HEK293T (cell line): ENCODE data around the gene MED15.

Experiments
- ARNT ChIP-seq: fragments of 450-650 bp; IDR thresholded peaks from 2 replicates; pipeline ENCODE4 v1.6.1; 2017; ENCODE audit warnings: mild to moderate bottlenecking
- BHLHE40 ChIP-seq: fragments of 450-650 bp; IDR thresholded peaks from 2 replicates; pipeline ENCODE4 v1.6.1; 2016; ENCODE audit warnings: mild to moderate bottlenecking, moderate library complexity, borderline replicate concordance
- CTBP1 ChIP-seq: fragments of 450-650 bp; IDR thresholded peaks from 2 replicates; pipeline ENCODE4 v1.6.1; 2016; ENCODE audit warnings: borderline replicate concordance
- ELF4 ChIP-seq: fragments of 450-650 bp; IDR thresholded peaks from 2 replicates; pipeline ENCODE4 v1.6.1; 2017; ENCODE audit warnings: antibody characterized with exemption
- FOXA1 ChIP-seq: fragments of 450-650 bp; IDR thresholded peaks from 2 replicates; pipeline ENCODE4 v1.6.1; 2016; ENCODE audit warnings: mild to moderate bottlenecking
- FOXK2 ChIP-seq: fragments of 450-650 bp; IDR thresholded peaks from 2 replicates; pipeline ENCODE4 v1.6.1; 2016; ENCODE audit warnings: mild to moderate bottlenecking
- FOXM1 ChIP-seq: fragments of 450-650 bp; IDR thresholded peaks from 2 replicates; pipeline ENCODE4 v1.6.1; 2017; ENCODE audit warnings: mild to moderate bottlenecking, borderline replicate concordance
- L3MBTL2 ChIP-seq: fragments of 450-650 bp; conservative IDR thresholded peaks from 2 replicates; pipeline ENCODE4 v1.6.1; 2016; ENCODE audit warnings: mild to moderate bottlenecking
- LEF1 ChIP-seq: fragments of 450-650 bp; IDR thresholded peaks from 2 replicates; pipeline ENCODE4 v1.6.1; 2017; ENCODE audit warnings: mild to moderate bottlenecking, borderline replicate concordance
- NFRKB ChIP-seq: fragments of 450-650 bp; IDR thresholded peaks from 2 replicates; pipeline ENCODE4 v1.6.1; 2016; ENCODE audit warnings: mild to moderate bottlenecking, moderate library complexity
- PKNOX1 ChIP-seq: fragments of 450-650 bp; IDR thresholded peaks from 2 replicates; pipeline ENCODE4 v1.6.1; 2016
- SP1 ChIP-seq: fragments of 450-650 bp; IDR thresholded peaks from 2 replicates; pipeline ENCODE4 v1.6.1; 2017
- SUZ12 ChIP-seq: fragments of 450-650 bp; IDR thresholded peaks from 2 replicates; pipeline ENCODE4 v1.6.1; 2016; ENCODE audit warnings: mild to moderate bottlenecking
- TARDBP ChIP-seq: fragments of 450-650 bp; IDR thresholded peaks from 2 replicates; pipeline ENCODE4 v1.6.1; 2016

DNA sequence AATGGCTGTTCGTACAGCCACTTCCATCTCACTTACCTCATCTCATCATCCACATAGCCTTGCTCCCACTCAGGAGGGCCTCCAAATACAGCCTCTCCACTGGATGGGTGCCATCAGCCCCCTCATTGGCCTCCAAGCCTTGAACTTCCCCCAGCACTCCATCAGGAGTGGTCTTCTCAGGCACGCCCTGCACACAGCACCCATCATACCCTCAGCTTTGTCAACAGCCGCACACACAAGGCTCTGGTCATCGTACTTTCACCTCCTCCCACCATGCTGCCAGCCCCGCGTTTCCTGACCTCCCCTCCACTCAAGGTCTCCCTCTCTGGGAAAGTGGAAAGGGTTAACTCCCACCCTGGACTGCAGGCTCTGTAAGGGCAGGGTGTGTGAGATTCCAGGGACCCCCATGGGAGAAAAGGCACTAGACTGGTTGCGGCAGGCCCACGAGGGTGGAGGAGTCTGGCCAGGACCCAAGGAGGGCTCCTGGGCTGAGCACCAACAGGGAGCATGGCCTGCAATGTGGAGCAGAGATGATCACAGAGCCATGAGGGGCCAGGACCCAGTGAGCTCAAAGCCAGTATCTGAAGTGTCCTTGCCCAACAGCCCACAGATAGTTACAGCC is 48.8 kb upstream of the MED15 start:
- TF ChIP-seq SUZ12 (no peak), FOXK2 (no peak), CTBP1 (no peak), FOXM1 (no peak), BHLHE40 (no peak), NFRKB (no peak), PKNOX1 (no peak), L3MBTL2 (no peak), TARDBP (no peak), SP1 (no peak), ELF4 (no peak), LEF1 (no peak), FOXA1 (no peak), ARNT (no peak)
